ENCODE data around the gene POMP.

- TF ChIP-seq CTCF (IDR thresholded peaks at IDR 0.05): no peak
- no peak for TF ChIP-seq EZH2 (IDR thresholded peaks at IDR 0.05)
- no peak for TF ChIP-seq EZH2phosphoT487 (IDR thresholded peaks at IDR 0.05)
Measured at GRCh38 chr13:28684257-28684656, 25.3 kb downstream of the POMP start.
